ENCODE results near the gene LSP1.
"Not testable (repeated sequence)": the region's sequence is repeated elsewhere in the genome, so short reads cannot be mapped to it uniquely, and the experiment has no call there.

The LSP1 gene

GRCh38 chr11:1812274-1812673 lies 40.6 kb upstream of the LSP1 start:
- Mint-ChIP-seq H3K27me3 (ENCODE audit: low read depth, poor library complexity) (peaks cover 26% of the 10 kb centered on the region), H3K9me3 (peaks cover 53% of the 10 kb centered on the region), H3K4me3 (no peak overlapping the region), H3K36me3 (ENCODE audit: low read depth) (peaks cover 7% of the 10 kb centered on the region), H3K4me1 (peaks cover 7% of the 10 kb centered on the region), H3K27ac (no peak overlapping the region)
- no peak for DNase-seq
- TF ChIP-seq CTCF (IDR thresholded peaks at IDR 0.05), result no peak

DNA sequence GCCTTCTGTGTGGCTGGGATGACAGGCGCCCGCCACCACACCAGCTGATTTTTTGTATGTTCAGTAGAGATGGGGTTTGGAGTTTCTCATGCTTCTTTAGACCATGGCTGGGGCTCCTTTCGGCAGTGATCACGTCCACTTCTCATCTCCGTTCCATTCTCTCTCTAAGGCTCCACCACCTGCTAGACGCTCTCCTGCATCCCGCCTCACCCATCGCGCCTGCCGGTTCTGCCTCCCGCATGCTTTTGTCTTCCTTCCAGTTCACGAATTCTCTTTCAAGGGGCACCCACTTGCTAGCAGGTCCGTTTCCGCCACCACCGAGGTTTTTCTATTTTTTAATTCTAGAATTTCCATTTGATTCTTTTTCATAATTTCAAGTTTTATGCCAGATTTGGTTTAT lies 40.1 kb upstream of the LSP1 start:
- Mint-ChIP-seq H3K4me1 (peaks cover 7% of the 10 kb centered on the region), H3K9me3 (peaks cover 57% of the 10 kb centered on the region), H3K27ac (no peak overlapping the region), H3K27me3 (ENCODE audit: low read depth, poor library complexity) (peaks cover 24% of the 10 kb centered on the region), H3K4me3 (no peak overlapping the region), H3K36me3 (ENCODE audit: low read depth) (peaks cover 7% of the 10 kb centered on the region)
- TF ChIP-seq CTCF (IDR thresholded peaks at IDR 0.05), result no peak
- DNase-seq, result no peak

DNA sequence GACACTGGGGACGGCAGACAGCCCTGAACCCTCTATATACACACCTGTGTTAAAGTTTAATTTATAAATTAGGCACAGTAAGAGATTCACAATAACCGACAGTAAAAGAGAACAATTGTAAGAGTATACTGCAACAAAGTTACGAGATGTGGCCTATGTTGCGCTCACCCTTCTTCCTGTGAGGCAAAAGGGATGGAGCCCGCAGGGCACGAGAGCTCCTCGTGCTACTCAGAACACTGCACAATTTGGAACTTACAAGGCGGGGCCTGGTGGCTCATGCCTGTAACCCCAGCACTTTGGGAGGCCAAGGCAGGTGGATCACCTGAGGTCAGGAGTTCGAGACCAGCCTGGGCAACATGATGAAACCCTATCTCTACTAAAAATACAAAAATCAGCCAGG lies 39.5 kb upstream of the LSP1 start:
- H3K27me3 Mint-ChIP-seq (ENCODE audit: low read depth, poor library complexity), result peaks cover 18% of the 10 kb centered on the region
- H3K27ac Mint-ChIP-seq; DNase-seq; H3K36me3 Mint-ChIP-seq (ENCODE audit: low read depth); H3K4me1 Mint-ChIP-seq; H3K4me3 Mint-ChIP-seq: not testable (repeated sequence)
- H3K9me3 Mint-ChIP-seq, result peaks cover 55% of the 10 kb centered on the region

DNA sequence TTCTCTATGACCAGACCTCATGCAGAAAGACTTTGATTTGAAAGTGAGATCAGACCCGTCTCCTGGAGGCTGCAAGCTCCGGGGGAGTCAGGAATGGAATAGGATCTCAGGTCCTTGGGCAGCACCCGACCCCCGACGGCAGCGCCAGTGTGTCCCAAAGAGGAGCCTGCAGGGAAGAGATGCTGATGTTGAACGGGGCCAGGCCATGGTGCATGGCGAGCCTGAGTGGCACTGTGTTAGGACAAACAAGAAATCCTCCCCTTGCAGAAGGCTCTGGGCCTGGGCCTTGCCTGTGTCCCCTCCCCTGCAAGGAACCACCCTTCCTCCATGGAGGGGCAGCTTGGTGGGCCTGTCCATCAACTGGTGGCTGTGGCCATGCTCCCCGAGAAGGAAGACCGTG lies 38.2 kb upstream of the LSP1 start:
- Mint-ChIP-seq H3K9me3 (peaks cover 56% of the 10 kb centered on the region), H3K27ac (no peak overlapping the region), H3K36me3 (ENCODE audit: low read depth) (peaks cover 7% of the 10 kb centered on the region), H3K27me3 (ENCODE audit: low read depth, poor library complexity) (peaks cover 8% of the 10 kb centered on the region), H3K4me3 (no peak overlapping the region), H3K4me1 (peaks cover 13% of the 10 kb centered on the region)
- DNase-seq, result no peak
- no peak for TF ChIP-seq CTCF (IDR thresholded peaks at IDR 0.05)

DNA sequence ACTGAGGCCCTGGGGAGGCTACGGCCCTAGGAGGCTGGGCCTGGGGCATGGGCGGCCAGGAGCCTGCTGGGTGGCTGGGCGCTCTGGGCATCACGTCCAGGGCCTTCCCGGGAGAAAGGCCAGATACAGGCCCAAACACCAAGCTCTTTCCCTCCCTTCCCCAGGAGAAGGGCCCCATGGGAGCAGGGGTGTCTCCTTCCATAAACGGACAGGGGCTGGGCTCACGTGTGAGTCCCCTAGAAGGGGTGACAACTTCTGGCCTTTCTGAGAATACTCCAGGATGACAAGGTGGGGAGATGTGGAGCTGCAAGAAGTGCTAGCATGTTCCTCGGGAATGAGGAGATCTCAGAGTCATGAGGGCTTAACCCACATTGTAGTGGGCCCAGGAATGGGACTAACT lies 37.6 kb upstream of the LSP1 start:
- H3K36me3 Mint-ChIP-seq (ENCODE audit: low read depth), result peaks cover 7% of the 10 kb centered on the region
- peaks cover 8% of the 10 kb centered on the region for H3K27me3 Mint-ChIP-seq (ENCODE audit: low read depth, poor library complexity)
- peaks cover 58% of the 10 kb centered on the region for H3K9me3 Mint-ChIP-seq
- DNase-seq, result no peak
- H3K4me1 Mint-ChIP-seq, result peaks cover 18% of the 10 kb centered on the region
- H3K4me3 Mint-ChIP-seq, result no peak overlapping the region
- TF ChIP-seq CTCF (IDR thresholded peaks at IDR 0.05), result no peak
- H3K27ac Mint-ChIP-seq, result no peak overlapping the region

DNA sequence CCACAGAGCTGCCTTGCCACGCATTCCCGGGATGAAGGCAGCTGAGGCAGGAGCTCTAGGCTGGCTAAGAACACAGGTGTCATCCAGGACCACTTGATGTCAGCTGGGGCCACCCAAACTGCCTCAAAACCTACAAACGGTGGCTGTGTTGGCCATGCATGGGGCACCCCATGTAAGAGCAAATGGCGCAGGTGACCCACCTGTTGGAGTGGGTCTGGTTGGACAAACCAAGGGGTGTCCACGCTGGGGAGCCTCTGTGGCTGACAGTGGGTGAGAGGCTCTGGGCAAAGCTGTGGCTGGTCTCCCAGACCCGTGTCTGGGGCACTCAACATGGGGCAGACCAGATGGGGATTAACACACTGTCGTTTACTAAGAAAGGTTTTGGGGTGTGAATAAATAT lies 37.1 kb upstream of the LSP1 start:
- Mint-ChIP-seq H3K27ac (no peak overlapping the region), H3K4me1 (peaks cover 21% of the 10 kb centered on the region), H3K27me3 (ENCODE audit: low read depth, poor library complexity) (peaks cover 9% of the 10 kb centered on the region), H3K9me3 (peaks cover 58% of the 10 kb centered on the region), H3K4me3 (no peak overlapping the region), H3K36me3 (ENCODE audit: low read depth) (peaks cover 7% of the 10 kb centered on the region)
- no peak for TF ChIP-seq CTCF (IDR thresholded peaks at IDR 0.05)
- DNase-seq, result no peak
